ENCODE results near the gene ZMYM4.

- TF ChIP-seq CTCF (IDR thresholded peaks at IDR 0.05; ENCODE audit: low read depth, low read length, poor library complexity, severe bottlenecking): no peak
- TF ChIP-seq EZH2phosphoT487 (IDR thresholded peaks at IDR 0.05; ENCODE audit: borderline replicate concordance, low read length): no peak
Observed at GRCh38 chr1:35371506-35371905, 103.0 kb downstream of the ZMYM4 start.
